AG09319 (cell line): Measurements from ENCODE around the gene LRRC40.

Source experiments
- DNase-seq: peaks from one replicate; pipeline ENCODE4 v3.0.0-alpha.2; 2010; ENCODE audit warnings: low read depth; ENCODE audit errors: extremely low read depth
- TF ChIP-seq, protein P1 (sequence below): IDR thresholded peaks from 2 replicates; pipeline ENCODE4 v1.5.1; 2011; ENCODE audit warnings: low read depth, mild to moderate bottlenecking, inconsistent platforms, low read length, moderate library complexity

Gene LRRC40

DNA sequence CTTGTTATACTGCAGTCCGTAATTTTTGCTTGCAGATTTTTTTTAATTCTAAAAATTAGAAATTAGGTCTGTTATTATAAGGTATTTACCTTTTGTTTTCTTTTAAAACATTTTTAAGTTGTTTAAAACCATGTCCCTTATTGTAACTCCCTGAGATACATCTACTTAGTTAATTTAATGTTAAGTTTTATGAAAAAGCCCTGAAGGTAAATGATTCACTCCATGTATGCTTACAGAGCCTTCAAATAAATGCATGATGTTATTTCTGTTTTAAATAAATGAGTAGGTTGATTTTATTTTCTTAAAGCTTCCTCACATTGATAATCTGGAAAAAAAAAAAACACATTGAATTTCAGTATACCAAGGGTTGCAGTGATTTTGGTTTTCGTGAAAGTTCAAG, 23.3 kb upstream of the LRRC40 start:
- TF ChIP-seq, protein P1, sequence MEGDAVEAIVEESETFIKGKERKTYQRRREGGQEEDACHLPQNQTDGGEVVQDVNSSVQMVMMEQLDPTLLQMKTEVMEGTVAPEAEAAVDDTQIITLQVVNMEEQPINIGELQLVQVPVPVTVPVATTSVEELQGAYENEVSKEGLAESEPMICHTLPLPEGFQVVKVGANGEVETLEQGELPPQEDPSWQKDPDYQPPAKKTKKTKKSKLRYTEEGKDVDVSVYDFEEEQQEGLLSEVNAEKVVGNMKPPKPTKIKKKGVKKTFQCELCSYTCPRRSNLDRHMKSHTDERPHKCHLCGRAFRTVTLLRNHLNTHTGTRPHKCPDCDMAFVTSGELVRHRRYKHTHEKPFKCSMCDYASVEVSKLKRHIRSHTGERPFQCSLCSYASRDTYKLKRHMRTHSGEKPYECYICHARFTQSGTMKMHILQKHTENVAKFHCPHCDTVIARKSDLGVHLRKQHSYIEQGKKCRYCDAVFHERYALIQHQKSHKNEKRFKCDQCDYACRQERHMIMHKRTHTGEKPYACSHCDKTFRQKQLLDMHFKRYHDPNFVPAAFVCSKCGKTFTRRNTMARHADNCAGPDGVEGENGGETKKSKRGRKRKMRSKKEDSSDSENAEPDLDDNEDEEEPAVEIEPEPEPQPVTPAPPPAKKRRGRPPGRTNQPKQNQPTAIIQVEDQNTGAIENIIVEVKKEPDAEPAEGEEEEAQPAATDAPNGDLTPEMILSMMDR = no peak
- no peak for DNase-seq

DNA sequence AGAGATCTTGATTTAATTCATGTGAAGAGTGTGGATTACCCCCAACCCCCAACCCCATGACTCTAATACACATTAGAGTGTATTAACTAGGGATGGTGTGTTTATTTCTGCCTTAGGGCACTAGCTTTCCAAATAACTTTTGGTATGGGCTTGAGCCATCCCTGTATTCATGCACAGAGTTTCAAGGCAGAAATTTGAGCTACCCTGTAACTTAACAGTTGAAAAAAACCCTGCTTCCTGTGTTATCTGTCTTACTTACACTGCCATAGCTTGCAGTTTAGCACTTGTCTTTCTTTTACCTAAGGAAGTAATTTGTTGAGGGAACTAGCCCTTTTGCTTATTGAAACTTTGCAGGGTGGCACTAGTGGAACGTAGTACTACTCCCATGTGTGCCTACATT, 22.1 kb upstream of the LRRC40 start:
- no peak for DNase-seq
- TF ChIP-seq, protein P1 = no peak

GRCh38 chr1:70224954-70225353, 19.6 kb upstream of the LRRC40 start:
- no peak for DNase-seq
- TF ChIP-seq, protein P1 = no peak

- TF ChIP-seq, protein P1 = no peak
- DNase-seq = no peak
Observed at GRCh38 chr1:70222716-70223235, 17.4 kb upstream of the LRRC40 start.

- DNase-seq = peak; percentile 82
- TF ChIP-seq, protein P1 = peak; percentile 3
Observed at GRCh38 chr1:70221238-70222121, 16.1 kb upstream of the LRRC40 start, which contains the start of gene SRSF11. SRSF11 (plus strand) TSS chr1:70221380; CDS start chr1:70221637, 257 bp downstream.

GRCh38 chr1:70220517-70221237, 15.3 kb upstream of the LRRC40 start:
- TF ChIP-seq, protein P1 = no peak

DNA sequence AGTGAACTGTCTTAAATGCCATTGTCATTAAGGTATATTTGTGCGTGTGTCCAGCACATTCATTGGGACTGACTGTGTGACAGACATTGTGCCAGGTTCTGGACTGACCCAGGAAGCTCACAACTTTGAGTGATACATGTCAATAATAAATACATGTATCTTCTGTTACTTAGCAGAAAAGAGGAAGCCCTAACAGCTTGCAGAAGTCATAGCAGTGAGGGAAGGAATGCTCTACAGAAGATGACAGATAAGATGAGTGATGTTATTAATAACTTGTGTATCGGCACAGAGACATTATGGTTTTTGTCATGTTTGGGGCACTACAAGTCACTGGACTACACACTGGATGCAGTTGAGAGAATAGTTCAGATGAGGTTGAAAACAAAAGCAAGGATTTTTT, 14.6 kb upstream of the LRRC40 start:
- DNase-seq = no peak
- TF ChIP-seq, protein P1 = no peak

More at GRCh38 chr1:70220517-70221237, 15.3 kb upstream of the LRRC40 start:
- DNase-seq = no peak
